ENCODE results near the gene F2. TPM values are rescaled to one million over a fixed set of nuclear protein-coding genes. Genes with fewer than 3 reads are reported as not detected.
"Not testable (repeated sequence)": the region's sequence is repeated elsewhere in the genome, so short reads cannot be mapped to it uniquely, and the experiment has no call there.

The F2 gene
- not detected for total RNA-seq

GRCh38 chr11:46719048-46719542 is at the start of gene F2:
TSS of gene F2 (plus strand) at chr11:46719213. CDS start at chr11:46719236, 23 bp downstream.
- no peak for DNase-seq

DNA sequence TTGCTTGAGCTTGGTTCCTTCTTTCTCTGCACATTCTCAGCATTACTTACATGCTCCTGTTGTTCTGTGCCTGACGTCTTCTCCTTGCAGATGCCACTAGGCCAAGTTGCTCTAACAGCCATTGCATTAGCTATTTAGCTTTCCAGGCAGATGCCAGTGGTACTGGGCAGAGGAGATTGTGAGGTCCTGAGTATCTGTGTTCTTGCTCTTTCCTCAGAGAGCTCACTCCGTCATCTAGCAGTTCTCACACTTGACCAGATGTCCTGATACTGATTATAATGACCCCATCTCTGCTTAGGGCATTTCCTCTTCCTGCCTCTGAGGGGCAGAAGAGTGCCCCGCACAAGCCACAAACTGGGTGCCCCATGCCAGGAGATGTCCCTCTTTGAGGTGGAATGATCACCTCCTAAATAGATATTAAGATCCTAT is 49.3 kb upstream of the F2 start:
- no peak for DNase-seq

DNA sequence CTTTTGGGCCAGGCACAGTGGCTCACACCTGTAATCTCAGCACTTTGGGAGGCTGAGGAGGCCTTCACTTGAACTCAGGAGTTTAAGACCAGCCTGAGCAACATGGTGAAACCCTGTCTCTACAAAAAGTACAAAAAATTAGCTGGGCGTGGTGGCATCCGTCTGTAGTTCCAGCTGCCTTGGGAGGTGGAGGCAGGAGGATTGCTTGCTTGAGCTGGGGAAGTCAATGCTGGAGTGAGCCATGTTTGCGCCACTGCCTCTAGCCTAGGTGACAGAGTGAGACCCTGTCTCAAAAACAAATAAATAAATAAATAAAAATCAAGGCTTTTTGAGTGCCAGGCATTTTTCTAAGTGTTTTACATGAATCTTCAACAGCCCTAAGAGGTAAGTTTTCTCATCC is 48.5 kb upstream of the F2 start:
- not testable (repeated sequence) for DNase-seq

DNA sequence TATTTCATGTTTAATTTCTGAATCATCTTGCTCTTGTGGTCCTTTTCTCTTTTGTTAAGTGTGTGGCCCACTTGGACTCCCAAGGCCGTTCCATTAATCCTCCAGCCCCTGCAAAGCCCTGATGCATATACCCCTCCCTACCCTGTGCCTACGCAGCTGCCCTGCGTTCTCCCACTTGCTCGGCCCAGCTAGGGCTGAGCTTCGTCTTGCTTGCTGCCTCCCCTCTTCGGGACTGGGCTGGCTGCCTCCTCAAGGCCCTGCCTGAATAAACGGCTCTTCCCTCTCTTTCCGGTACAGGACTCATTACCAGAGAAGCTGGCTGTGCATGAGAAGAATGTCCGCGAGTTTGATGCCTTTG is 47.1 kb upstream of the F2 start:
- no peak for DNase-seq

DNA sequence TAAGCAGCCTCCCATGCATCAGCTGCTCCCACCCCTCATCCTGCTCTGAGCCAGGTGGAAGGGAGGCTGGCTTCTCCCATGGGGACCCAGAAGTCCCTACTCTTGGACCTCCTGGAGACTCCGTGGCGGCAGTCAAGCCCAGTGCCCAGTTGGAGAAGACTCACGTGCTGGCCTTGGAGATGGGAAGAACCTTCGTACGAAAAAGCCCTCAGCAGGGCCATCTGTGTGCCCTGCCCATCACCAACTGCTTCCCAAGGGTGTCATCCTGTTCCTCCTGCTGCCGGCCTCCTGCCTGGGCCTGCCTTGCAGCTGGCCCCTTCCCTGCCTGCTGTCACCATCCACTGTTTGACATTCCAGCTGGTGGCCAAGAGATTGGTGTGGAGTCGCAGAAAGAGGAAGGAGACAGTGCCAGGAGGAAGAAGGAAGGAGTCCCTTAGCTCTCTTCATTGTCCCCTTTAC is 46.6 kb upstream of the F2 start:
- no peak for DNase-seq

GRCh38 chr11:46673713-46674462 is 45.1 kb upstream of the F2 start:
- no peak for DNase-seq

DNA sequence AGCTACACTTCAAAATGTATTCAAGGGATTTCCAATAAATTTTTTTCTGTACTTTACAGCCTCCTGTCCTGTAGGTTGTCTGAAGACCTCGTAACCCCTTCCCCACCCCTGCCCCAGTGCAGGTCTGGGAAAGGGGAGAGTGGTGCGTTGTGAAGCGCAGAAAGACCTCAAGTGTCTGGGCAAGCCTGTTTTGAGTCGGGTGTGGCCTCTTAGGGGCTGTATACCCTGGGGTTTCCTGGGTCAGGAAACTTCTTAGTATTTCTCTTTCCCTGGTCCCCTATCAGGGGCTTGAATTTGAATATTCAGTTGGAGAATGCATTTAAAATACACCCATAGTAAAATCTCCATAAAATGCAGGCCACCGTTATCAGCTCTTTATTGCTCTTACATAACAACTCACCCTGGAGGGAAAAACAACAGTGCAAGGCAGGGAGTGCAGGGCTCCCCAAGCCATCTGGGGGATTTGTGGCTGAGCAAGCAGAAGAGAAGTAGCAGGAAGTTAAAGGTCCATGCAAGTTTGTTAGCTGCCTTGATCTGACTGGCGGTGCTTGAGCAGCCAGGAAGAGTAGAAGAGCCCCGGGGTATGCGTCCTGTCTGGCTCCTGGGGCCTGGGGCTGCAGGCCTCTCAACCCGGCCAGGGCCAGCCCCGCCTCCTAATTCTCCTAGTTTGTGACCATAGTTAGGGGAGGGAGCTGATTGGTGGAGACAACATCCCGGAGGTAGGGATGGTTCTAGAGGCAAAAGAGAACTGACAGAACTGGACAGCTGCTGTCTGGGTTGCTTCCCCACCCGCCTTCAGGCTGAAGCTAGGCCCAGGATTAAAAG is 44.3 kb upstream of the F2 start:
- DNase-seq: no peak

GRCh38 chr11:46675288-46675851 is 43.6 kb upstream of the F2 start:
- no peak for DNase-seq

- no peak for DNase-seq
Observed at GRCh38 chr11:46675949-46676348, 43.1 kb upstream of the F2 start.

- no peak for DNase-seq
Observed at GRCh38 chr11:46676436-46677158, 42.4 kb upstream of the F2 start.

- DNase-seq: no peak
Observed at GRCh38 chr11:46677169-46677568, 41.8 kb upstream of the F2 start.

DNA sequence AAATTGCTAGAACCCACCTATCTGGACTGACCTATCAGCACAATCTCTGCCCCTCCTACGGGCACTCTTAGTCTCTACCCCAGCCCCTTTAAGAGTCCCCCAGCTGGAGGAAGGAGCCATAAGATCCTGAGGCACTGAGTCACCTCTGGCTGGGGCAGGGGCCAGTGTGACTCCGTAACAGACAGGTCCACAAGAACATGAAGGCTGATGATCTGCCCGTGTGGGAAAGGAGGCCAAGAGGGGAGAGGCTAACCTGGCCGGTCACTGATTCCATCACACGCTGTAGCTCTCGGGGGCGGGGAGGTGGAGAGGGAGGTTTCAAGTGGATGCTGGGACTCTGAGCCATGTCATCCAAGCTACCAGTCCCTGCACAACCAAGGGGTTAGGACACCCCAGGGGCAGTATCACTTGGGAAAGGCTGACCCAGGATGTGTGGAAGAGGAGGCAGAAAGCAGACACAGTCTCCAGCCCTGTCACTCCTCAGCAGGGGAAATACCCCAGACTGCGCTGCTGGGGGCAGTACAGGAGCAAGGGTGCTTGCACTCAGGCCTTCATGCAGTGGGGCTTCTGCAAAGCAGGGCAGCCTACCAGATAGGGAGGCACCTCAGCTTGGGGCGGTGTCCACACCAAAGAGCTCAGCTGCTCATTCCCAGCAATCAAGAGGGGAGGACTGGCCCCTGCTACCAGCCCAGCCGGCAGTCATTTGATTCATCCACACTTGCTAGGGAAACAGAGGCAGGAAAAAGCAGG is 40.8 kb upstream of the F2 start:
- no peak for DNase-seq

DNA sequence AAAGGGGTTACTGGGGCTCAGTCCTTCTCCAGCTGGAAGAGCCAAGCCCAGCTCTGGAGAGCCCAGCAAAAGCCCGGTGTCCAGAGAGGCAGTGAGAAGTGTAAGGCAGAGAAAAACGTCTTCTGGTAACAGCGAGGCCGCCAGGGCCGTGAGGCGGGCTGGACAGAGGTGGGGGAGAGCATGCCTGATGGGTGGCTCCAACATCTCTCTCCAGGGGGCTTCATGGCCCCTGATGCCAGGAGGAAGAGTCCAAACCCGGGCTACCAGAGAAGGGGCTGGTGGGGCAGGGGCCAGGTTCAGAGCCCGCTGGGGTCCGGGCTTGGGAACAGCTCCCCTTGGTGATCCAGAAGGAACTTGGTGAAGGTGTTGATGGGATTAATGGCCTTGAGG is 40.3 kb upstream of the F2 start:
- no peak for DNase-seq

GRCh38 chr11:46679241-46680163 is 39.5 kb upstream of the F2 start:
- no peak for DNase-seq

GRCh38 chr11:46680164-46680760 is 38.8 kb upstream of the F2 start:
- no peak for DNase-seq

GRCh38 chr11:46680815-46681214 is 38.2 kb upstream of the F2 start:
- no peak for DNase-seq

DNA sequence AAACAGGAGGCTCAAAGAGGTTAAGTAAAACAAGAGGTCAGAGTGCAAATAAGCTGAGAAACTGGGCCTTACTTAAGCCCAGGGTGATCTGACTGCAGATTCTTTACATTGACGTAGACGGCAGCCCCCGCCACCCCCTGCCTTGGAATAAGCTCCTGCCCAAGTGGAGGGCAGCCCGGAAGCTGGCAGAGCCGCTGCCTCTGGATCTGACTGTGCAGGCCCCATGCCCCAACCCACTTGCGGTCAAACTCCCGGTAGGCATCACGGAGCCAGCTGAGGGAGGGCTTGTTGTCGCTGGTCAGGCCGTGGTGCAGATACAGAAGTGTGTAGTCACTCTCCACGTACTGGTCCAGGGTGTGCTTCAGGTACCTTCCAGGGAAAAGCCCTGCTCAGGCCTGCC is 37.2 kb upstream of the F2 start:
- DNase-seq: no peak

GRCh38 chr11:46682773-46683752 is 36.0 kb upstream of the F2 start:
- no peak for DNase-seq

DNA sequence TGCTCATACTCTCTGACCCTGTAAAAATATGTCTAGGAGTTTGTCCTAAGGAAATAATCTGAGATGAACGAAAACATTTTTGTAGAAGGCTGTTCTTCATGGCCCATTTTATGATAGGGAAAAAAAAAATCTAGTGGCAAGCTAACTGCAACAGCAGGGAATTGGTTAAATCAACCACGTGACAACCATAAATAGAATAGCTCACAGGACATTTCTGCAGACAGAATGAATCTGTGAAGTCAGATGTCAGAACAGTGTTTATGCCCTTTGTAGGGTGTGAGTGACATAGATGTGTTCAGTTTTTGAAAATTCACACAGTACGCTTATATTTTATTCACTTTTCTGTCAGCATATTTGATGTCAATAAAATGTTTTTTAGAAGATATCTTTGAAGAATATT is 34.6 kb upstream of the F2 start:
- no peak for DNase-seq
